Activated T-cell treated with anti-CD3 and anti-CD28 coated beads, Interleukin-2, amount 50 U/mL, for 72 hours (primary cell): Measurements from ENCODE around the gene ZCCHC24. TPM values are rescaled to one million over a fixed set of nuclear protein-coding genes. Genes with fewer than 3 reads are reported as not detected.

Source experiments
- ATAC-seq, 2 donors: fragments of 150-1000 bp; cut with Tn5 transposase; replicated peaks in 1 of 2; 2 replicates each; pipeline ENCODE4 v1.10.0; 2021; ENCODE audit warnings: moderate library complexity in 2 of 2, mild to moderate bottlenecking in 1 of 2
- DNase-seq, 2 donors: peaks; one replicate each; pipeline ENCODE4 v3.0.0; 2021 to 2022; ENCODE audit warnings: mixed read lengths in 1 of 2
- H3K27ac Mint-ChIP-seq: one replicate; pipeline ENCODE4 v1.8.0; 2022; ENCODE audit warnings: mild to moderate bottlenecking, moderate library complexity, mixed read lengths
- H3K27me3 Mint-ChIP-seq: one replicate; pipeline ENCODE4 v1.8.0; 2022; ENCODE audit warnings: low read depth, mixed read lengths
- H3K36me3 Mint-ChIP-seq, 2 donors: one replicate each; pipeline ENCODE4 v1.8.0; 2022; ENCODE audit warnings: mixed read lengths in 2 of 2, mild to moderate bottlenecking in 1 of 2; ENCODE audit not compliant: insufficient read depth in 2 of 2
- H3K4me1 Mint-ChIP-seq: one replicate; pipeline ENCODE4 v1.8.0; 2022; ENCODE audit warnings: low read depth, mixed read lengths
- H3K4me3 Mint-ChIP-seq, 2 donors: one replicate each; pipeline ENCODE4 v1.8.0; 2022; ENCODE audit warnings: mild to moderate bottlenecking in 2 of 2, mixed read lengths in 2 of 2, moderate library complexity in 2 of 2
- H3K9me3 Mint-ChIP-seq, 2 donors: one replicate each; pipeline ENCODE4 v1.8.0; 2022; ENCODE audit warnings: mixed read lengths in 2 of 2
- total RNA-seq, 2 donors: library from RNA; stranded (reverse); gene quantifications; one replicate each; pipeline ENCODE4 v1.2.3, GENCODE V29; 2022

The ZCCHC24 gene
- total RNA-seq, 2 donors from 2014 or later, result 1.1 to 1.7 TPM

- ATAC-seq (no peak), DNase-seq (no peak)
- peaks cover 21% of the 10 kb centered on the region for H3K4me1 Mint-ChIP-seq
Measured at GRCh38 chr10:79430325-79430905, 15.0 kb downstream of the ZCCHC24 start.

GRCh38 chr10:79429751-79430150 lies 15.7 kb downstream of the ZCCHC24 start:
- no peaks in the 10 kb centered on the region for H3K36me3 Mint-ChIP-seq
- no peak for DNase-seq
- peaks cover 14% of the 10 kb centered on the region for H3K4me1 Mint-ChIP-seq
- no peak overlapping the region for H3K27ac Mint-ChIP-seq
- no peak for ATAC-seq
- no peaks in the 10 kb centered on the region for H3K9me3 Mint-ChIP-seq
- H3K4me3 Mint-ChIP-seq, result no peak overlapping the region
- no peaks in the 10 kb centered on the region for H3K27me3 Mint-ChIP-seq

More at GRCh38 chr10:79430325-79430905, 15.0 kb downstream of the ZCCHC24 start:
- Mint-ChIP-seq H3K27me3 (no peaks in the 10 kb centered on the region), H3K9me3 (no peaks in the 10 kb centered on the region), H3K4me3 (no peak overlapping the region), H3K36me3 (no peaks in the 10 kb centered on the region), H3K27ac (no peak overlapping the region)

GRCh38 chr10:79427965-79428364 lies 17.5 kb downstream of the ZCCHC24 start:
- Mint-ChIP-seq H3K9me3 (no peaks in the 10 kb centered on the region), H3K27ac (no peak overlapping the region), H3K4me1 (no peaks in the 10 kb centered on the region), H3K36me3 (no peaks in the 10 kb centered on the region), H3K27me3 (no peaks in the 10 kb centered on the region), H3K4me3 (no peak overlapping the region)
- no peak for DNase-seq
- no peak for ATAC-seq

GRCh38 chr10:79425074-79425532 lies 20.3 kb downstream of the ZCCHC24 start:
- no peaks in the 10 kb centered on the region for H3K27me3 Mint-ChIP-seq
- no peaks in the 10 kb centered on the region for H3K4me1 Mint-ChIP-seq
- ATAC-seq, result no peak
- no peak for DNase-seq
- no peaks in the 10 kb centered on the region for H3K36me3 Mint-ChIP-seq
- no peaks in the 10 kb centered on the region for H3K9me3 Mint-ChIP-seq
- H3K27ac Mint-ChIP-seq, result no peak overlapping the region
- H3K4me3 Mint-ChIP-seq, result no peak overlapping the region

GRCh38 chr10:79424221-79425073 lies 21.0 kb downstream of the ZCCHC24 start:
- H3K4me3 Mint-ChIP-seq, result no peak overlapping the region
- H3K36me3 Mint-ChIP-seq, result no peaks in the 10 kb centered on the region
- no peaks in the 10 kb centered on the region for H3K9me3 Mint-ChIP-seq
- no peaks in the 10 kb centered on the region for H3K27me3 Mint-ChIP-seq
- DNase-seq, result no peak
- ATAC-seq, result no peak
- no peaks in the 10 kb centered on the region for H3K4me1 Mint-ChIP-seq
- H3K27ac Mint-ChIP-seq, result no peak overlapping the region

- no peak overlapping the region for H3K27ac Mint-ChIP-seq
- ATAC-seq (no peak), DNase-seq (no peak)
- H3K9me3 Mint-ChIP-seq, result no peaks in the 10 kb centered on the region
- H3K4me3 Mint-ChIP-seq, result no peak overlapping the region
- no peaks in the 10 kb centered on the region for H3K4me1 Mint-ChIP-seq
- no peaks in the 10 kb centered on the region for H3K27me3 Mint-ChIP-seq
- no peaks in the 10 kb centered on the region for H3K36me3 Mint-ChIP-seq
Measured at GRCh38 chr10:79422178-79422892, 23.1 kb downstream of the ZCCHC24 start.

GRCh38 chr10:79420974-79421688 lies 24.3 kb downstream of the ZCCHC24 start:
- Mint-ChIP-seq H3K27me3 (no peaks in the 10 kb centered on the region), H3K27ac (no peak overlapping the region), H3K4me3 (no peak overlapping the region), H3K9me3 (no peaks in the 10 kb centered on the region), H3K36me3 (no peaks in the 10 kb centered on the region), H3K4me1 (no peaks in the 10 kb centered on the region)
- no peak for DNase-seq
- ATAC-seq, result no peak

- Mint-ChIP-seq H3K27me3 (no peaks in the 10 kb centered on the region), H3K9me3 (no peaks in the 10 kb centered on the region), H3K4me3 (no peak overlapping the region), H3K4me1 (no peaks in the 10 kb centered on the region), H3K27ac (no peak overlapping the region), H3K36me3 (no peaks in the 10 kb centered on the region)
- DNase-seq (no peak), ATAC-seq (no peak)
Measured at GRCh38 chr10:79418886-79419595, 26.4 kb downstream of the ZCCHC24 start.

- no peaks in the 10 kb centered on the region for H3K9me3 Mint-ChIP-seq
- H3K4me3 Mint-ChIP-seq, result no peak overlapping the region
- H3K27me3 Mint-ChIP-seq, result no peaks in the 10 kb centered on the region
- DNase-seq, result no peak
- H3K27ac Mint-ChIP-seq, result no peak overlapping the region
- ATAC-seq, result no peak
- H3K4me1 Mint-ChIP-seq, result peaks cover under 1% of the 10 kb centered on the region
- H3K36me3 Mint-ChIP-seq, result no peaks in the 10 kb centered on the region
Measured at GRCh38 chr10:79418274-79418673, 27.1 kb downstream of the ZCCHC24 start.

- no peak overlapping the region for H3K27ac Mint-ChIP-seq
- H3K9me3 Mint-ChIP-seq, result no peaks in the 10 kb centered on the region
- DNase-seq (no peak), ATAC-seq (no peak)
- H3K27me3 Mint-ChIP-seq, result no peaks in the 10 kb centered on the region
- H3K4me1 Mint-ChIP-seq, result peaks cover 5% of the 10 kb centered on the region
- no peaks in the 10 kb centered on the region for H3K36me3 Mint-ChIP-seq
- H3K4me3 Mint-ChIP-seq, result no peak overlapping the region
Measured at GRCh38 chr10:79417731-79418130, 27.7 kb downstream of the ZCCHC24 start.

GRCh38 chr10:79417266-79417665 lies 28.2 kb downstream of the ZCCHC24 start:
- no peaks in the 10 kb centered on the region for H3K27me3 Mint-ChIP-seq
- H3K4me3 Mint-ChIP-seq, result no peak overlapping the region
- peaks cover 5% of the 10 kb centered on the region for H3K4me1 Mint-ChIP-seq
- no peaks in the 10 kb centered on the region for H3K9me3 Mint-ChIP-seq
- ATAC-seq, result no peak
- H3K36me3 Mint-ChIP-seq, result no peaks in the 10 kb centered on the region
- DNase-seq, result no peak
- H3K27ac Mint-ChIP-seq, result no peak overlapping the region

GRCh38 chr10:79416578-79417255 lies 28.7 kb downstream of the ZCCHC24 start:
- Mint-ChIP-seq H3K27ac (no peak overlapping the region), H3K27me3 (no peaks in the 10 kb centered on the region), H3K36me3 (no peaks in the 10 kb centered on the region), H3K4me3 (no peak overlapping the region), H3K4me1 (peaks cover 5% of the 10 kb centered on the region), H3K9me3 (no peaks in the 10 kb centered on the region)
- DNase-seq, result no peak
- ATAC-seq, result no peak
